Left renal cortex interstitium (tissue), 4 donors: Measurements from ENCODE around the gene ITPR1. TPM values are rescaled to one million over a fixed set of nuclear protein-coding genes. Genes with fewer than 3 reads are reported as not detected.
"Not testable (repeated sequence)": the region's sequence is repeated elsewhere in the genome, so short reads cannot be mapped to it uniquely, and the experiment has no call there.

Experiments
- DNase-seq, 4 donors: peaks; one replicate each; pipeline ENCODE4 v3.0.0-alpha.2; 2013; ENCODE audit warnings: low read depth in 4 of 4, low spot score in 2 of 4, missing footprints in 1 of 4
- polyA plus RNA-seq, 4 donors: library from polyadenylated mRNA; unstranded; fragments of 120-200 nt; gene quantifications; one replicate each; pipeline ENCODE4 v1.2.1, GENCODE V29; 2013; ENCODE audit not compliant: insufficient read length in 4 of 4

ITPR1 gene
- polyA plus RNA-seq = 10 to 100 TPM; 43.9 to 60.1 (median 53.5) TPM

- peak; percentile 96 to 99 (median 98) for DNase-seq
These were observed at the start of gene ITPR1 for GRCh38 chr3:4493014-4493940. ITPR1 (plus strand) TSS chr3:4493348; CDS start chr3:4516492, 23,144 bp downstream.

- no peak for DNase-seq
These were observed 45.7 kb upstream of the ITPR1 start for GRCh38 chr3:4447295-4447999.

- no peak for DNase-seq
These were observed 45.0 kb upstream of the ITPR1 start for GRCh38 chr3:4448187-4448586.

- DNase-seq = no peak
These were observed 43.9 kb upstream of the ITPR1 start for GRCh38 chr3:4449043-4449805.

GRCh38 chr3:4454142-4454541 is 39.0 kb upstream of the ITPR1 start:
- no peak for DNase-seq

- DNase-seq = not testable (repeated sequence)
These were observed 36.4 kb upstream of the ITPR1 start for GRCh38 chr3:4456780-4457179.

GRCh38 chr3:4458961-4459360 is 34.2 kb upstream of the ITPR1 start:
- no peak for DNase-seq

GRCh38 chr3:4460334-4460733 is 32.8 kb upstream of the ITPR1 start:
- no peak for DNase-seq

GRCh38 chr3:4461468-4462090 is 31.6 kb upstream of the ITPR1 start:
- no peak for DNase-seq

- DNase-seq = no peak
These were observed 30.6 kb upstream of the ITPR1 start for GRCh38 chr3:4462369-4463040.

- DNase-seq = no peak
These were observed 28.6 kb upstream of the ITPR1 start for GRCh38 chr3:4464576-4464975.

GRCh38 chr3:4466741-4467521 is 26.2 kb upstream of the ITPR1 start, which contains the start of gene SUMF1:
SUMF1 (minus strand) TSS chr3:4467269; CDS start chr3:4467245, 24 bp downstream.
- DNase-seq = peak; percentile 48 to 73 (median 70)

- DNase-seq = no peak
These were observed 25.7 kb upstream of the ITPR1 start for GRCh38 chr3:4467522-4467867.

GRCh38 chr3:4471907-4472306 is 21.2 kb upstream of the ITPR1 start:
- DNase-seq = no peak

- no peak for DNase-seq
These were observed 20.8 kb upstream of the ITPR1 start for GRCh38 chr3:4472312-4472711.

GRCh38 chr3:4472766-4473165 is 20.4 kb upstream of the ITPR1 start:
- DNase-seq = no peak

- DNase-seq = no peak
These were observed 18.3 kb upstream of the ITPR1 start for GRCh38 chr3:4474683-4475490.

GRCh38 chr3:4475804-4476203 is 17.3 kb upstream of the ITPR1 start:
- DNase-seq = no peak
